SK-N-SH (cell line): Measurements from ENCODE around the gene EVC. TPM values are rescaled to one million over a fixed set of nuclear protein-coding genes. Genes with fewer than 3 reads are reported as not detected.

Experiments
- CTCF ChIA-PET: fragments of 300-600, 350-600 bp; formaldehyde crosslinking; extraction: SDS; loops from one replicate; lab custom pipeline; 2021; lab: Yijun Ruan, JAX
- POLR2A ChIA-PET: fragments of 350-600 bp; sonication (Branson Sonifier 250); formaldehyde crosslinking; extraction: SDS; loops from one replicate; lab custom pipeline; 2020; ENCODE audit warnings: antibody characterized with exemption, inconsistent platforms; lab: Yijun Ruan, JAX
- DNase-seq: peaks from one replicate; pipeline ENCODE4 v3.0.0; 2012
- H2AFZ ChIP-seq: fragments of 200-600 bp; sonication (generic); 2 replicates; pipeline ENCODE4 v1.8.1; 2016; ENCODE audit warnings: antibody characterized with exemption, mild to moderate bottlenecking, low read depth
- H3F3A ChIP-seq: fragments of 200-600 bp; sonication (generic); replicated peaks from 2 replicates; pipeline ENCODE3; 2016; ENCODE audit warnings: antibody characterized with exemption, mild to moderate bottlenecking; ENCODE audit not compliant: insufficient read depth
- H3K27ac ChIP-seq, 2 experiments: fragments of 200-500 bp in 1 of 2; fragments of 200-600 bp in 1 of 2; sonication (Bioruptor generic) in 1 of 2; sonication (generic), shearing (Covaris generic) in 1 of 2; 2 replicates each; pipeline versions ENCODE4 v1.5.1 to v1.6.1; 2014 to 2016; ENCODE audit warnings: low read depth in 2 of 2, inconsistent platforms in 1 of 2, low read length in 1 of 2, mild to moderate bottlenecking in 1 of 2, mixed read lengths in 1 of 2
- H3K27me3 ChIP-seq: fragments of 200-600 bp; sonication (generic), shearing (Covaris generic); 2 replicates; pipeline ENCODE4 v1.6.1; 2016; ENCODE audit warnings: mixed run types; ENCODE audit not compliant: insufficient read depth
- H3K36me3 ChIP-seq, 2 experiments: fragments of 200-500 bp in 1 of 2; fragments of 200-600 bp in 1 of 2; sonication (Bioruptor generic) in 1 of 2; sonication (generic) in 1 of 2; replicated peaks in 1 of 2; 2 replicates each; pipeline versions ENCODE3 to v1.5.1; 2014 to 2016; ENCODE audit warnings: low read length in 1 of 2, mild to moderate bottlenecking in 1 of 2; ENCODE audit not compliant: insufficient read depth in 2 of 2, control insufficient read depth in 1 of 2
- H3K4me1 ChIP-seq, 2 experiments: fragments of 200-500 bp in 1 of 2; fragments of 200-600 bp in 1 of 2; sonication (Bioruptor generic) in 1 of 2; sonication (generic), shearing (Covaris generic) in 1 of 2; 2 replicates each; pipeline versions ENCODE4 v1.5.1 to v1.6.1; 2014 to 2016; ENCODE audit warnings: low read depth in 1 of 2, low read length in 1 of 2, mixed run types in 1 of 2; ENCODE audit not compliant: insufficient read depth in 2 of 2, control insufficient read depth in 1 of 2
- H3K4me2 ChIP-seq: fragments of 200-600 bp; sonication (generic), shearing (Covaris generic); 2 replicates; pipeline ENCODE4 v1.6.1; 2017; ENCODE audit warnings: mixed run types
- H3K4me3 ChIP-seq, 2 experiments: fragments of 200-500 bp in 1 of 2; fragments of 200-600 bp in 1 of 2; sonication (Bioruptor generic) in 1 of 2; sonication (generic), shearing (Covaris generic) in 1 of 2; 2 replicates each; pipeline versions ENCODE4 v1.5.1 to v1.8.1; 2014 to 2016; ENCODE audit warnings: low read depth in 2 of 2, inconsistent platforms in 1 of 2, low read length in 1 of 2, mild to moderate bottlenecking in 1 of 2, mixed read lengths in 1 of 2, moderate library complexity in 1 of 2
- H3K79me2 ChIP-seq: fragments of 200-600 bp; sonication (generic); 2 replicates; pipeline ENCODE4 v1.8.1; 2017; ENCODE audit warnings: mild to moderate bottlenecking; ENCODE audit not compliant: insufficient read depth
- H3K9ac ChIP-seq: fragments of 200-600 bp; sonication (generic); 2 replicates; pipeline ENCODE4 v1.6.1; 2017; ENCODE audit warnings: mixed run types
- H3K9me2 ChIP-seq: fragments of 200-600 bp; sonication (generic); 2 replicates; pipeline ENCODE4 v1.6.1; 2017; ENCODE audit warnings: mixed run types
- H3K9me3 ChIP-seq: fragments of 200-600 bp; sonication (generic); 2 replicates; pipeline ENCODE4 v1.6.1; 2017; ENCODE audit warnings: mixed run types, mild to moderate bottlenecking, moderate library complexity
- H4K20me1 ChIP-seq: fragments of 200-600 bp; sonication (generic); 2 replicates; pipeline ENCODE4 v1.6.1; 2017; ENCODE audit warnings: mild to moderate bottlenecking, mixed run types; ENCODE audit not compliant: insufficient read depth
- CHD2 ChIP-seq: fragments of 150-350 bp; IDR thresholded peaks from 2 replicates; pipeline ENCODE4 v1.6.1; 2018; ENCODE audit warnings: low read length; ENCODE audit not compliant: partially characterized antibody
- EZH2phosphoT487 ChIP-seq: fragments of 200-600 bp; sonication (generic); IDR thresholded peaks from 2 replicates; pipeline ENCODE4 v1.6.1; 2017; ENCODE audit warnings: low read depth, mixed run types, mild to moderate bottlenecking, antibody characterized with exemption, moderate library complexity, borderline replicate concordance
- GABPA ChIP-seq: IDR thresholded peaks from 2 replicates; pipeline ENCODE4 v1.4.0; 2012; ENCODE audit warnings: low read depth, mild to moderate bottlenecking
- GATA2 ChIP-seq: sonication (generic); formaldehyde crosslinking; IDR thresholded peaks from 2 replicates; pipeline ENCODE4 v1.5.0; 2020; ENCODE audit warnings: mild to moderate bottlenecking, missing genetic modification reagents
- JUND ChIP-seq: IDR thresholded peaks from 2 replicates; pipeline ENCODE4 v1.4.0; 2012
- MXI1 ChIP-seq: IDR thresholded peaks from 2 replicates; pipeline ENCODE4 v1.6.1; 2012; ENCODE audit warnings: mild to moderate bottlenecking, low read depth, low read length, improper control_type of control experiment
- RCOR1 ChIP-seq: fragments of 150-350 bp; IDR thresholded peaks from 2 replicates; pipeline ENCODE4 v1.6.1; 2017; ENCODE audit warnings: antibody characterized with exemption, low read length
- RFX5 ChIP-seq: IDR thresholded peaks from 2 replicates; pipeline ENCODE4 v1.6.1; 2012; ENCODE audit warnings: mild to moderate bottlenecking, improper control_type of control experiment, low read length
- SIN3A ChIP-seq: IDR thresholded peaks from 2 replicates; pipeline ENCODE4 v1.6.1; 2012; ENCODE audit warnings: low read depth, mild to moderate bottlenecking, low read length, moderate library complexity, borderline replicate concordance
- YY1 ChIP-seq: IDR thresholded peaks from 2 replicates; pipeline ENCODE4 v1.4.0; 2012; ENCODE audit warnings: low read depth, mild to moderate bottlenecking
- WGBS: methylation state at CpG from one replicate; pipeline ENCODE4 v1.1.6; 2017; ENCODE audit warnings: low lambda C conversion rate; 5-methylcytosine and 5-hydroxymethylcytosine counted together
- polyA plus RNA-seq, 3 experiments: library from polyadenylated mRNA; depleted of rRNA; stranded (reverse); fragments of >200 nt; gene quantifications; 2 replicates each; pipeline ENCODE4 v1.2.3, GENCODE V29; 2012
- TF ChIP-seq, protein P1 (sequence below): IDR thresholded peaks from 2 replicates; pipeline ENCODE4 v1.4.0; 2012; ENCODE audit warnings: low read depth
- TF ChIP-seq, protein P2 (sequence below): IDR thresholded peaks from 2 replicates; pipeline ENCODE4 v1.4.0; 2012; ENCODE audit warnings: low read depth, borderline replicate concordance
- TF ChIP-seq, protein P3 (sequence below): IDR thresholded peaks from 2 replicates; pipeline ENCODE4; 2012

The EVC gene
- polyA plus RNA-seq, 1 of the 3 experiments (the other 2 are of a cell fraction) = 3.8 TPM

DNA sequence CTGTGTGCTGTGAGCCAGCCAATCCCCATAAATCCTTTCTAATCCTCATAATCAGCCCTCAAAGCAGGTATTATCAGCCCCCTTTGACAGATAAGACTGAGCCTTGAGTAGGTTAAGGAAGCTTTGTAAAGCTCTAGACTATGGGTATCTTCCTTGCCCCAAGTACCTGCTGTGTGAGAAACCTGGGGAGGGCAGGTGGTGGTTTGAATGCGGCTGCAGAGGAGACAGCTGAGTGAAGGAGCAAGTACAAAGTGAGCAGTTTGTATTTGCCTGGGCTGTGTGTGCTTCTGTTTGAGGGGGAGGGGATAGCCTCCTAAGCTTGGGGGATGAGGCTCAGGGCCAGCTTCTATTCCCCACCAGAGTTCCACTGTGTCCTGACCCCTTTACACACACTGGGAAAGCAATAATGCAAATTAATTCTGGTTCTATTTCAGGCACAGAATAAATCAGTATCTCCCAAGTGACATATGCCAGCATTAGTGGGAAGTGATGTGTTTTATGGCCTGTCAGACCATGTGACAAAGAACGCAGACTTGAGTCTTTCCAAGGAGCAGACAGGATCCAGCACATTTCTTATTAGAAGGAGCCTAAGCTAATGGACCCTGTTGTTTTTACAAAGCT is 63.5 kb downstream of the EVC start (continued):
- TF ChIP-seq, protein P1, sequence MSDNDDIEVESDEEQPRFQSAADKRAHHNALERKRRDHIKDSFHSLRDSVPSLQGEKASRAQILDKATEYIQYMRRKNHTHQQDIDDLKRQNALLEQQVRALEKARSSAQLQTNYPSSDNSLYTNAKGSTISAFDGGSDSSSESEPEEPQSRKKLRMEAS = no peak
- TF ChIP-seq EZH2phosphoT487 (no peak), RCOR1 (no peak)

DNA sequence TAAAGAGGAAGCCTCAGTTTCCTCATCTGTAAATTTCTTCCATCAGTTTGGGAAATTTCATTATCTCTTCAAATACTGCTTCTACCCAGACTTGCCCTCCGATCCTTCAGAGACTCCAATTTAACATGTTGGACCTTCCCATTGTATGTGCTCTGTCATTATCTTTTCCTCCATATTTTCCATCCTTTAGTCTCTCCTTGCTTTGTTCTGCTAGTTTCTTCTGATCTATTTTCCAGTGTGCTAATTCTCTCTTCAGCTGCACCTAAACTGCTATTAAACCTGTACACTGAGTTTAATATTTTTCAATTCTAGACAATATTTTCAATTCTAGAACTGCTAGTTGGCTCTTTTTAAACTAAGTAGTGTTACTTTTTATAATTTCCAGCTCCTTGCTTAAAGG is 65.5 kb downstream of the EVC start:
- no peak for TF ChIP-seq YY1
- no peak for TF ChIP-seq MXI1
- no peak for TF ChIP-seq GATA2
- no peak for TF ChIP-seq JUND
- TF ChIP-seq, protein P2, sequence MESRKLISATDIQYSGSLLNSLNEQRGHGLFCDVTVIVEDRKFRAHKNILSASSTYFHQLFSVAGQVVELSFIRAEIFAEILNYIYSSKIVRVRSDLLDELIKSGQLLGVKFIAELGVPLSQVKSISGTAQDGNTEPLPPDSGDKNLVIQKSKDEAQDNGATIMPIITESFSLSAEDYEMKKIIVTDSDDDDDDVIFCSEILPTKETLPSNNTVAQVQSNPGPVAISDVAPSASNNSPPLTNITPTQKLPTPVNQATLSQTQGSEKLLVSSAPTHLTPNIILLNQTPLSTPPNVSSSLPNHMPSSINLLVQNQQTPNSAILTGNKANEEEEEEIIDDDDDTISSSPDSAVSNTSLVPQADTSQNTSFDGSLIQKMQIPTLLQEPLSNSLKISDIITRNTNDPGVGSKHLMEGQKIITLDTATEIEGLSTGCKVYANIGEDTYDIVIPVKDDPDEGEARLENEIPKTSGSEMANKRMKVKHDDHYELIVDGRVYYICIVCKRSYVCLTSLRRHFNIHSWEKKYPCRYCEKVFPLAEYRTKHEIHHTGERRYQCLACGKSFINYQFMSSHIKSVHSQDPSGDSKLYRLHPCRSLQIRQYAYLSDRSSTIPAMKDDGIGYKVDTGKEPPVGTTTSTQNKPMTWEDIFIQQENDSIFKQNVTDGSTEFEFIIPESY = no peak
- TF ChIP-seq RFX5 = no peak
- TF ChIP-seq CHD2 = no peak
- no peak for TF ChIP-seq GABPA
- TF ChIP-seq SIN3A = no peak
- TF ChIP-seq, protein P3, sequence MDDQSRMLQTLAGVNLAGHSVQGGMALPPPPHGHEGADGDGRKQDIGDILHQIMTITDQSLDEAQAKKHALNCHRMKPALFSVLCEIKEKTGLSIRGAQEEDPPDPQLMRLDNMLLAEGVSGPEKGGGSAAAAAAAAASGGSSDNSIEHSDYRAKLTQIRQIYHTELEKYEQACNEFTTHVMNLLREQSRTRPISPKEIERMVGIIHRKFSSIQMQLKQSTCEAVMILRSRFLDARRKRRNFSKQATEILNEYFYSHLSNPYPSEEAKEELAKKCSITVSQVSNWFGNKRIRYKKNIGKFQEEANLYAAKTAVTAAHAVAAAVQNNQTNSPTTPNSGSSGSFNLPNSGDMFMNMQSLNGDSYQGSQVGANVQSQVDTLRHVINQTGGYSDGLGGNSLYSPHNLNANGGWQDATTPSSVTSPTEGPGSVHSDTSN = no peak
- no peaks in the 10 kb centered on the region for H3K9me2 ChIP-seq
- no peaks in the 10 kb centered on the region for H3F3A ChIP-seq
- no peak overlapping the region for H3K4me3 ChIP-seq
- H2AFZ ChIP-seq = no peak overlapping the region
- CTCF ChIA-PET = interaction anchor here (1.3 kb wide), 1 partner anchor 9 kb away, joined by 3 read pairs; no protein-coding TSS in a partner anchor
- H3K27ac ChIP-seq = no peak overlapping the region
- H3K27me3 ChIP-seq = no peaks in the 10 kb centered on the region
- no peaks in the 10 kb centered on the region for H3K79me2 ChIP-seq
- no peak for DNase-seq
- peaks cover 5% of the 10 kb centered on the region; the same call in 1 of the 2 replicates for H3K9me3 ChIP-seq
- H3K36me3 ChIP-seq = peaks cover 3 to 36% of the 10 kb centered on the region in 2 experiments
- H3K9ac ChIP-seq = no peak overlapping the region
- H3K4me2 ChIP-seq = no peak overlapping the region
- no peaks in the 10 kb centered on the region; a peak in 1 of 4 replicates for H3K4me1 ChIP-seq
- no peaks in the 10 kb centered on the region for H4K20me1 ChIP-seq
- POLR2A ChIA-PET = no interaction called here
- WGBS = 96% methylated on average over 1 of the region's 1 CpG
